Vagina (tissue), 2 donors: Measurements from ENCODE around the gene GFM2. TPM values are rescaled to one million over a fixed set of nuclear protein-coding genes. Genes with fewer than 3 reads are reported as not detected.

ENCODE experiments used
- DNase-seq, 2 donors: peaks; one replicate each; pipeline ENCODE4 v3.0.0-alpha.2; 2017; ENCODE audit errors: extremely low spot score in 2 of 2
- H3K27ac ChIP-seq: fragments of 200-600 bp; sonication (generic); one replicate; pipeline ENCODE4 v1.5.1; 2019
- H3K27me3 ChIP-seq: fragments of 200-600 bp; sonication (generic); one replicate; pipeline ENCODE4 v1.5.1; 2019
- H3K36me3 ChIP-seq, 2 donors: fragments of 200-600 bp; sonication (generic); one replicate each; pipeline ENCODE4 v1.5.1; 2017 to 2019
- H3K4me1 ChIP-seq: fragments of 200-600 bp; sonication (generic); one replicate; pipeline ENCODE4 v1.5.1; 2019
- H3K4me3 ChIP-seq, 2 donors: fragments of 200-600 bp; sonication (generic); 1 replicate in 1 of 2; 2 replicates in 1 of 2; pipeline ENCODE4 v1.5.1; 2016 to 2019
- H3K9me3 ChIP-seq: fragments of 200-600 bp; sonication (generic); one replicate; pipeline ENCODE4 v1.5.1; 2019
- POLR2A ChIP-seq, 2 donors: fragments of 450-650 bp; IDR thresholded peaks; one replicate each; pipeline ENCODE4 v1.6.1; 2017; ENCODE audit warnings: antibody characterized with exemption in 2 of 2, mild to moderate bottlenecking in 2 of 2, moderate library complexity in 2 of 2
- POLR2AphosphoS5 ChIP-seq, 2 donors: sonication (generic); formaldehyde crosslinking; IDR thresholded peaks; one replicate each; pipeline ENCODE4 v1.9.0; 2017; ENCODE audit warnings: antibody characterized with exemption in 2 of 2, mild to moderate bottlenecking in 2 of 2, low read depth in 1 of 2; ENCODE audit not compliant: insufficient read depth in 1 of 2
- intact Hi-C: fragments of 100-400 bp; cut with DNase I; formaldehyde crosslinking; loops from one replicate; pipeline ENCODE4 v1.15.1; 2023
- total RNA-seq: library from RNA; depleted of rRNA; stranded (reverse); fragments of >200 nt; gene quantifications from one replicate; pipeline ENCODE4 v1.2.3, GENCODE V29; 2016
- TF ChIP-seq, protein P1 (sequence below), 3 experiments: fragments of 450-650 bp in 2 of 3; fragments of 200-600 bp in 1 of 3; sonication (generic) in 1 of 3; IDR thresholded peaks; one replicate each; pipeline ENCODE4 v1.5.1; 2017 to 2019; ENCODE audit warnings: antibody characterized with exemption in 3 of 3, mild to moderate bottlenecking in 2 of 3, moderate library complexity in 2 of 3

GFM2 gene, protein sequence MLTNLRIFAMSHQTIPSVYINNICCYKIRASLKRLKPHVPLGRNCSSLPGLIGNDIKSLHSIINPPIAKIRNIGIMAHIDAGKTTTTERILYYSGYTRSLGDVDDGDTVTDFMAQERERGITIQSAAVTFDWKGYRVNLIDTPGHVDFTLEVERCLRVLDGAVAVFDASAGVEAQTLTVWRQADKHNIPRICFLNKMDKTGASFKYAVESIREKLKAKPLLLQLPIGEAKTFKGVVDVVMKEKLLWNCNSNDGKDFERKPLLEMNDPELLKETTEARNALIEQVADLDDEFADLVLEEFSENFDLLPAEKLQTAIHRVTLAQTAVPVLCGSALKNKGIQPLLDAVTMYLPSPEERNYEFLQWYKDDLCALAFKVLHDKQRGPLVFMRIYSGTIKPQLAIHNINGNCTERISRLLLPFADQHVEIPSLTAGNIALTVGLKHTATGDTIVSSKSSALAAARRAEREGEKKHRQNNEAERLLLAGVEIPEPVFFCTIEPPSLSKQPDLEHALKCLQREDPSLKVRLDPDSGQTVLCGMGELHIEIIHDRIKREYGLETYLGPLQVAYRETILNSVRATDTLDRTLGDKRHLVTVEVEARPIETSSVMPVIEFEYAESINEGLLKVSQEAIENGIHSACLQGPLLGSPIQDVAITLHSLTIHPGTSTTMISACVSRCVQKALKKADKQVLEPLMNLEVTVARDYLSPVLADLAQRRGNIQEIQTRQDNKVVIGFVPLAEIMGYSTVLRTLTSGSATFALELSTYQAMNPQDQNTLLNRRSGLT
- 29.5 TPM for total RNA-seq

DNA sequence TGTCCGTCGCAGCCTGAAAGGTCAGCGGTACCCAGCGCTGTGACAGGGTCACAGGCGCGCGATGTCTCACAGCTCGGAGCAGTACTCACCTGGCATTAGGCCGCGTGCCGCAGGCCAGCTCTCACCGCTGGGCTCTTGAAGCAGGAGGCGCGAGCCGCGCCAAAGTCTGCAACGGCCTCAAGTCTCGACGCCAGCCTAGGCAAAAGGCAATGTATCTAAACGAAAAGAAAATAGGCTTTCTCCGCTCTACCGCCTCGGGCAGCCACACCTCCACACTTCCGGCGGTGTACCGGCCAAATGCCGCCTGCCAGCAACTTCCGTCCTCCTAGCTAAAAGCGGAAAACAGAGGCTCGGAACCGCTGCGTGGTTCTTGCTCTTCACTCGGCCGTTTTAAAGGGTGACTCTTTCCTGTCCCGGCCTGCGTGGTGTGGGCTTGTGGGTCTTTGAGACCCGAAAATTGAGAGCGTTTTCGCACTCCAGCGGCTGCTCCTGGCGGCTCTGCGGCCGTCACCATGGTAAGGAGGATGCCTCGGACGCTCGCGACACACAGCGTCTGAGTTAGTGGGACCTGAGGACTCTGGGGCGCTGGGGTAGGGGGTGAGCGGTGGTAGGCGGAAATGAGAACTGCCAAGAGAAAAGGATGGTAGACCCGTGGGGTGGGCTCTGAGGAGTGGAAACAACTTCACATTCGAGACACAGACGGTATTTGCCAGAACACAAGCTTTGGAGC, at the start of gene GFM2, which contains the start of gene NSA2:
Gene GFM2, minus strand, starts transcription at position 269 of the 730 bp plus-strand sequence. CDS start 3,375 bp downstream, outside the sequence.
Gene NSA2, plus strand, starts transcription at position 401 of the 730 bp plus-strand sequence. Its CDS starts 112 bp downstream, at position 513.
- no peaks in the 10 kb centered on the region for H3K9me3 ChIP-seq
- H3K36me3 ChIP-seq: peaks cover 0 to 12% of the 10 kb centered on the region in 2 donors
- intact Hi-C loops: no loop called here
- DNase-seq: no peak
- TF ChIP-seq, protein P1, sequence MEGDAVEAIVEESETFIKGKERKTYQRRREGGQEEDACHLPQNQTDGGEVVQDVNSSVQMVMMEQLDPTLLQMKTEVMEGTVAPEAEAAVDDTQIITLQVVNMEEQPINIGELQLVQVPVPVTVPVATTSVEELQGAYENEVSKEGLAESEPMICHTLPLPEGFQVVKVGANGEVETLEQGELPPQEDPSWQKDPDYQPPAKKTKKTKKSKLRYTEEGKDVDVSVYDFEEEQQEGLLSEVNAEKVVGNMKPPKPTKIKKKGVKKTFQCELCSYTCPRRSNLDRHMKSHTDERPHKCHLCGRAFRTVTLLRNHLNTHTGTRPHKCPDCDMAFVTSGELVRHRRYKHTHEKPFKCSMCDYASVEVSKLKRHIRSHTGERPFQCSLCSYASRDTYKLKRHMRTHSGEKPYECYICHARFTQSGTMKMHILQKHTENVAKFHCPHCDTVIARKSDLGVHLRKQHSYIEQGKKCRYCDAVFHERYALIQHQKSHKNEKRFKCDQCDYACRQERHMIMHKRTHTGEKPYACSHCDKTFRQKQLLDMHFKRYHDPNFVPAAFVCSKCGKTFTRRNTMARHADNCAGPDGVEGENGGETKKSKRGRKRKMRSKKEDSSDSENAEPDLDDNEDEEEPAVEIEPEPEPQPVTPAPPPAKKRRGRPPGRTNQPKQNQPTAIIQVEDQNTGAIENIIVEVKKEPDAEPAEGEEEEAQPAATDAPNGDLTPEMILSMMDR (IDR thresholded peaks at IDR 0.05): no peak
- peak; percentile 84 to 94 for TF ChIP-seq POLR2AphosphoS5 (IDR thresholded peaks at IDR 0.05; ENCODE audit: insufficient read depth in 1 of 2, low read depth in 1 of 2)
- H3K4me3 ChIP-seq: peak within 1 kb of the TSS; percentile 57 to 90
- peaks cover 46% of the 10 kb centered on the region for H3K4me1 ChIP-seq
- no peaks in the 10 kb centered on the region for H3K27me3 ChIP-seq
- peak within 1 kb of the TSS; percentile 82 for H3K27ac ChIP-seq

DNA sequence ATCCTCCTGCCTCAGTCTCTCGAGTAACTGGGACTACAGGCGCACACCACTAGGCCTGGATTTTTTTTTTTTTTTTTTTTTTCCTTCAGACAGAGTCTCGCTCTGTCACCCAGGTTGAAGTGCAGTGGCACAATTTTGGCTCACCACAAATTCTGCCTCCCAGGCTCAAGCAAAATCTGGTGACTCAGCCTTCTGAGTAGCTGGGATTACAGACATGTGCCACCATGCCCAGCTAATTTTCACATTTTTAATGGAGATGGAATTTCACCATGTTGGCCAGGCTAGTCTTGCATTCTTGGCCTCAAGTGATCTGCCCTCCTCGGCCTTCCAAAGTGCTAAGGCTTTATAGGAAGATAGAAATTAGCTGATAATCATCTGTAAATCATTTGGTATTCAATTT, 44.0 kb upstream of the GFM2 start:
- H3K36me3 ChIP-seq: no peaks in the 10 kb centered on the region
- no peaks in the 10 kb centered on the region for H3K27me3 ChIP-seq
- no peaks in the 10 kb centered on the region for H3K9me3 ChIP-seq
- no peak for DNase-seq
- H3K27ac ChIP-seq: no peak overlapping the region
- intact Hi-C loops: no loop called here
- H3K4me1 ChIP-seq: no peaks in the 10 kb centered on the region
- TF ChIP-seq, protein P1 (IDR thresholded peaks at IDR 0.05): no peak
- TF ChIP-seq POLR2A (IDR thresholded peaks at IDR 0.05) (no peak), POLR2AphosphoS5 (IDR thresholded peaks at IDR 0.05; ENCODE audit: insufficient read depth in 1 of 2, low read depth in 1 of 2) (peak in 1 of 2 donors; percentile 27)
- H3K4me3 ChIP-seq: no peak overlapping the region

DNA sequence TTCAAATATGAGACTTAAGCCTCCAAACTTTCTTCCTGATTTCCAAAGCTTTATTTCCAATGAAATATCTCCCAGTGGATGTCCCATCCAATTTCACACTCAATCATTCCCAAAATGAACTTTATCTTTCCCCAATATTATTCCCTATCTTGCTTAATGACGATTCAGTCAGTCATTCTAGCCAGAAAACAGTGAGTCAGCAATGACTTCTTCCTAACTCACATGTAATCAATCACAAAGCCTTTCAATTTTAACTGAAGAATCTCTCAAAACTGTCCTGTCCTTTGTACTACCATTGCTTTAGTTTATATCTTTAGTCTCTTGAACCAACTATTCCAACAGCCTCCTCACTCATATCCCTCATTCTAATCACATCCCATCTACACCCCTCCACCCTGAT, 35.0 kb upstream of the GFM2 start:
- intact Hi-C loops: no loop called here
- no peak for DNase-seq
- Histone ChIP-seq H3K36me3 (no peaks in the 10 kb centered on the region), H3K4me1 (no peaks in the 10 kb centered on the region), H3K27ac (no peak overlapping the region), H3K9me3 (no peaks in the 10 kb centered on the region), H3K27me3 (no peaks in the 10 kb centered on the region), H3K4me3 (no peak overlapping the region)
- TF ChIP-seq POLR2A (IDR thresholded peaks at IDR 0.05): no peak
- TF ChIP-seq POLR2AphosphoS5 (IDR thresholded peaks at IDR 0.05; ENCODE audit: insufficient read depth in 1 of 2, low read depth in 1 of 2): no peak
- TF ChIP-seq, protein P1 (IDR thresholded peaks at IDR 0.05): no peak

DNA sequence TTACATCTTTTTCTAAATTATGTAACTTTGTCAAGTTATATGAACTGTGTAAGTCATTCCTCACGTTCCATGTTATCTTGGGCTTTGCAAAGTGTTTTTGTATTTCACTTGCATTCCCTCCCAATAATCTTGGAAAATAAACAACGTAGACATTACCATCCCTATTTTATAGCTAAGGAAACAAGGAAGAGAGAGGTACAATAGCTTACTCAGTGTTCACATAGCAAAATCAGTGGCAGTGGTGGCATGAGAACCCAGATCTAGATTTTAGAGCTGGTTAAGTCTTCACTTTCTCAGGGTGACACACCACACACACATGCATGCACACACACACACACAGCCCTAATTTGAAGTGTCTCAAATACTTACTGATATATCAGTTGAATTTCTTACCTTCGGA, 34.3 kb upstream of the GFM2 start:
- intact Hi-C loops: no loop called here
- Histone ChIP-seq H3K4me1 (no peaks in the 10 kb centered on the region), H3K36me3 (no peaks in the 10 kb centered on the region), H3K4me3 (no peak overlapping the region), H3K27me3 (no peaks in the 10 kb centered on the region), H3K9me3 (no peaks in the 10 kb centered on the region), H3K27ac (no peak overlapping the region)
- TF ChIP-seq POLR2AphosphoS5 (IDR thresholded peaks at IDR 0.05; ENCODE audit: insufficient read depth in 1 of 2, low read depth in 1 of 2) (no peak), POLR2A (IDR thresholded peaks at IDR 0.05) (no peak)
- TF ChIP-seq, protein P1 (IDR thresholded peaks at IDR 0.05): no peak
- no peak for DNase-seq
